Measurements from ENCODE around the gene C1QTNF12. TPM values are rescaled to one million over a fixed set of nuclear protein-coding genes. Genes with fewer than 3 reads are reported as not detected.
A peak's percentile ranks its signal among the peaks of the same experiment; 100 is the strongest.
"Not testable (repeated sequence)": the region's sequence is repeated elsewhere in the genome, so short reads cannot be mapped to it uniquely, and the experiment has no call there.

The C1QTNF12 gene
- total RNA-seq, 1 donor from 2014 or later = 1.2 TPM

DNA sequence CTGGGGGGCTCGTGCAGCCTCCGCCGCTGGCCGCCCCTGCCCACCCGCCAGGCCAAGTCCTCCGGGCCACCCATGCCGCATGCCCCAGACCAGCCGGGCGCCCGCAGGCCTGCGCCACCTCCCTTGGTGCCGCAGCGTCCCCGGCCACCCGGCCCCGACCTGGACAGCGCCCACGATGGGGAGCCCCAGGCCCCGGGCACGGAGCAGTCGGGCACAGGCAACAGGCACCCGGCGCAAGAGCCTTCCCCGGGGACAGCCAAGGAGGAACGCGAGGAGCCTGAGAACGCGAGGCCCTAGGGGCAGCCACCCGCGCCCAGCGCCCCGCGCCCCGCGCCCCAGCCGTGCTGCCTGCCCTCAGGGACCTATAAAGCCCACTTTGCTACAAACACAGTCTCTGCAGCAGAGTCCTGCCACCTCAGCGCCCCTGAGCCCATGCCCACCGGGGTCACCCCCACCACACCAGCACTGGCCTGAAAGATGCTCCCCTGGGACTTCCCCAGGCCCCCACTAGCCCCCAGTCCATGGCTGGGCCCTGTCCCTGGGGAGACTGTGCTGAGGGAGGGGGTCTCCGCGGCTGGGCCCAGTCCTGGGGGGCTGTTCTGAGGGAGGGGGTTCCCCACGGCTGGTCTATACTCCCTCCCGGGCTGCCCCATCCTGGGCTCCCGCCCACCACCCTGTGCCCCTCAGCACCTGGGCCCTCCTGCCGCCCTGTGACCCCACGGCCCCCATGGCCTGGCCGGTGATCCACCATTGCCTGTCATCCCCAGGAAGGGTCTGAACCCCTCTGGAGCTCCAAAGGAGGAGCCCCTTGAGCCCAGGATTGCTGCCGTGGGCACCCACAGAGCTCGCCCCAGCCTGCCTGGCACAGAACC is 48.7 kb downstream of the C1QTNF12 start:
- H3K4me1 ChIP-seq = peaks cover 6% of the 10 kb centered on the region
- peaks cover 17% of the 10 kb centered on the region for H3K27me3 ChIP-seq (ENCODE audit: low read depth)
- H3K9me3 ChIP-seq = no peaks in the 10 kb centered on the region
- TF ChIP-seq, protein P1, sequence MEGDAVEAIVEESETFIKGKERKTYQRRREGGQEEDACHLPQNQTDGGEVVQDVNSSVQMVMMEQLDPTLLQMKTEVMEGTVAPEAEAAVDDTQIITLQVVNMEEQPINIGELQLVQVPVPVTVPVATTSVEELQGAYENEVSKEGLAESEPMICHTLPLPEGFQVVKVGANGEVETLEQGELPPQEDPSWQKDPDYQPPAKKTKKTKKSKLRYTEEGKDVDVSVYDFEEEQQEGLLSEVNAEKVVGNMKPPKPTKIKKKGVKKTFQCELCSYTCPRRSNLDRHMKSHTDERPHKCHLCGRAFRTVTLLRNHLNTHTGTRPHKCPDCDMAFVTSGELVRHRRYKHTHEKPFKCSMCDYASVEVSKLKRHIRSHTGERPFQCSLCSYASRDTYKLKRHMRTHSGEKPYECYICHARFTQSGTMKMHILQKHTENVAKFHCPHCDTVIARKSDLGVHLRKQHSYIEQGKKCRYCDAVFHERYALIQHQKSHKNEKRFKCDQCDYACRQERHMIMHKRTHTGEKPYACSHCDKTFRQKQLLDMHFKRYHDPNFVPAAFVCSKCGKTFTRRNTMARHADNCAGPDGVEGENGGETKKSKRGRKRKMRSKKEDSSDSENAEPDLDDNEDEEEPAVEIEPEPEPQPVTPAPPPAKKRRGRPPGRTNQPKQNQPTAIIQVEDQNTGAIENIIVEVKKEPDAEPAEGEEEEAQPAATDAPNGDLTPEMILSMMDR (IDR thresholded peaks at IDR 0.05) = no peak
- peak; percentile 42 for DNase-seq
- intact Hi-C loops (cut with DNase I) = no loop called here
- no peaks in the 10 kb centered on the region for H3K36me3 ChIP-seq
- ATAC-seq = peak in 1 of 2 donors; percentile 6
- H3K27ac ChIP-seq = no peak overlapping the region
- H3K4me3 ChIP-seq = no peak overlapping the region

- intact Hi-C loops (cut with DNase I) = no loop called here
- TF ChIP-seq, protein P1 (IDR thresholded peaks at IDR 0.05) = no peak
- DNase-seq = no peak
These were observed 49.4 kb downstream of the C1QTNF12 start for GRCh38 chr1:1197188-1197500.

DNA sequence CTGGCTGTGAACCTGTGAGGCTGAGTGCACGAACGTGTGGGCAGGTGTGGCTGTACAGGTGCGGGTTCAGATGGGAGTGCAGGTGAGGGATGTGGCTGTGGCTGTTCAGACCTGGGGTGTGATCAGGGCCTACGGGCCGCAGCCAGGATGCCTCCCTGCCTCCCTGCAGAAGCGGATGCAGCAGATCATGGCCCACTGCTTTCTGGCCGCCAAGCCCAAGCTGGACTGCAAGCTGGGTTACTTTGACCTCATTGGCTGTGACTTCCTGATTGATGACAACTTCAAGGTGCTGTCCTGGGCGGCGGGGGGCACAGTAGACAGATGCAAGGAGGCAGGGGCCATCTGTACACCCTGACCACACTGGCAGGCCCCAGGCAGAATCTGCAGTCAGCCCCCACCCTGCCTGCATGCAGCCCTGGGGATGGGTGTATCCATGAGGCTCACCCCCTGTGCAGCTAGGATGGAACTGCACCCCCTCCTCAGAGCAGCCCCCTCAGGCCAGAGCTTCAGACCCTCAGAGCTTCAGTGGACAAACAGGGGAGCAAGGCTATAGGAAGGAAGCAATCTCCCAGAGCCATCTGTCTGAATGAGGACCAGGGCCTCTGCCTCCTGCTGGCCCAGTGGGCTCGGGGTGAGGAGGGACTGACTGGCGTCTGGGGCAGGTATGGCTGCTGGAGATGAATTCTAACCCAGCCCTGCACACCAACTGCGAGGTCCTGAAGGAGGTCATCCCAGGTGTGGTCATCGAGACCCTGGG is 49.9 kb downstream of the C1QTNF12 start:
- TF ChIP-seq, protein P1 (IDR thresholded peaks at IDR 0.05) = no peak
- Histone ChIP-seq H3K4me3 (no peak overlapping the region), H3K9me3 (no peaks in the 10 kb centered on the region), H3K36me3 (no peaks in the 10 kb centered on the region), H3K27ac (no peak overlapping the region), H3K4me1 (peaks cover 6% of the 10 kb centered on the region), H3K27me3 (ENCODE audit: low read depth) (peaks cover 16% of the 10 kb centered on the region)
- ATAC-seq = no peak
- intact Hi-C loops (cut with DNase I) = no loop called here
- DNase-seq = peak; percentile 34

More at GRCh38 chr1:1197188-1197500, 49.4 kb downstream of the C1QTNF12 start:
- no peak for ATAC-seq
- Histone ChIP-seq H3K27me3 (ENCODE audit: low read depth) (peaks cover 16% of the 10 kb centered on the region), H3K36me3 (no peaks in the 10 kb centered on the region), H3K4me1 (peaks cover 6% of the 10 kb centered on the region), H3K9me3 (no peaks in the 10 kb centered on the region), H3K27ac (no peak overlapping the region), H3K4me3 (no peak overlapping the region)

DNA sequence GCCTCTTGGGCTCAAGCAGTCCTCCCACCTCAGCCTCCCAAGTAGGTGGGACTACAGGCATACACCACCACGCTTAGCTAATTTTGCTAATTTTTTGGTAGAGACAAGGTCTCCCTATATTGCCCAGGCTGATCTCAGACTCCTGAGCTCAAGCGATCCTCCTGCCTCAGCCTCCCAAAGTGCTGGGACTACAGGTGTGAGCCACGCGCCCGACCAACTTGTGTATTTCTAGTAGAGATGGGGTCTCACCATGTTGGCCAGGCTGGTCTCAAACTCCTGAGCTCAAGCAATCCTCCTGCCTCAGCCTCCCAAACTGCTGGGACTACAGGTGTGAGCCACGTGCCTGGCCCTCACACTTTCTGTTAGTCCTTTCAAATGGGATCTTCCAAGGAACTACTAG is 50.8 kb downstream of the C1QTNF12 start:
- H3K4me1 ChIP-seq; H3K9me3 ChIP-seq; ATAC-seq; H3K4me3 ChIP-seq; intact Hi-C loops (cut with DNase I); H3K27ac ChIP-seq; DNase-seq; H3K36me3 ChIP-seq: not testable (repeated sequence)
- peaks cover 12% of the 10 kb centered on the region for H3K27me3 ChIP-seq (ENCODE audit: low read depth)

- ATAC-seq = no peak
- Histone ChIP-seq H3K27ac (no peak overlapping the region), H3K4me1 (no peaks in the 10 kb centered on the region), H3K9me3 (no peaks in the 10 kb centered on the region), H3K36me3 (no peaks in the 10 kb centered on the region), H3K27me3 (ENCODE audit: low read depth) (peaks cover 4% of the 10 kb centered on the region), H3K4me3 (no peak overlapping the region)
- DNase-seq = no peak
- TF ChIP-seq, protein P1 (IDR thresholded peaks at IDR 0.05) = no peak
- intact Hi-C loops (cut with DNase I) = no loop called here
These were observed 51.8 kb downstream of the C1QTNF12 start for GRCh38 chr1:1194723-1195122.

Small RNA genes within 50 kb of the gene (microRNA-seq; reads per million reads assigned to microRNA genes)
- not detected for gene MIR6726 (ENCODE audit: borderline number of aligned reads)

Other genes starting within 250 kb of the C1QTNF12 start
- 21.4 TPM for gene HES4, start 246.6 kb downstream of the C1QTNF12 start, total RNA-seq
- 76.9 TPM for gene ISG15, start 233.2 kb downstream of the C1QTNF12 start, total RNA-seq
- 114 TPM for gene AGRN, start 226.6 kb downstream of the C1QTNF12 start, total RNA-seq
- 0.65 TPM for gene RNF223, start 172.4 kb downstream of the C1QTNF12 start, total RNA-seq
- gene C1orf159, start 130.6 kb downstream of the C1QTNF12 start, total RNA-seq = 11.7 TPM
- 6.6 TPM for gene TTLL10, start 72.8 kb downstream of the C1QTNF12 start, total RNA-seq
- gene TNFRSF18, start 40.1 kb downstream of the C1QTNF12 start, total RNA-seq = 0.47 TPM
- 3.0 TPM for gene TNFRSF4, start 32.6 kb downstream of the C1QTNF12 start, total RNA-seq
- gene SDF4, start 14.7 kb downstream of the C1QTNF12 start, total RNA-seq = 127 TPM
- gene B3GALT6, start 14.5 kb downstream of the C1QTNF12 start, total RNA-seq = 13.7 TPM
- 49.9 TPM for gene UBE2J2, start 27.1 kb upstream of the C1QTNF12 start, total RNA-seq
- gene SCNN1D, start 33.7 kb upstream of the C1QTNF12 start, total RNA-seq = 4.3 TPM
- 50.6 TPM for gene ACAP3, start 61.2 kb upstream of the C1QTNF12 start, total RNA-seq
- 16.2 TPM for gene PUSL1, start 61.9 kb upstream of the C1QTNF12 start, total RNA-seq
- 88.9 TPM for gene INTS11, start 77.9 kb upstream of the C1QTNF12 start, total RNA-seq
- gene CPTP, start 78.1 kb upstream of the C1QTNF12 start, total RNA-seq = 20.4 TPM
- 0.65 TPM for gene TAS1R3, start 84.6 kb upstream of the C1QTNF12 start, total RNA-seq
- gene DVL1, start 102.7 kb upstream of the C1QTNF12 start, total RNA-seq = 60.4 TPM
- gene MXRA8, start 111.8 kb upstream of the C1QTNF12 start, total RNA-seq = 39.3 TPM
- gene AURKAIP1, start 128.5 kb upstream of the C1QTNF12 start, total RNA-seq = 82.4 TPM
- gene CCNL2, start 152.6 kb upstream of the C1QTNF12 start, total RNA-seq = 165 TPM
- gene MRPL20, start 160.6 kb upstream of the C1QTNF12 start, total RNA-seq = 79.8 TPM
- 22.3 TPM for gene ANKRD65, start 174.6 kb upstream of the C1QTNF12 start, total RNA-seq
- 58.7 TPM for gene VWA1, start 189.0 kb upstream of the C1QTNF12 start, total RNA-seq
- 7.8 TPM for gene ATAD3C, start 203.0 kb upstream of the C1QTNF12 start, total RNA-seq
- 19.0 TPM for gene ATAD3B, start 225.0 kb upstream of the C1QTNF12 start, total RNA-seq